ENCODE measurements around the gene DOK3.

DNA sequence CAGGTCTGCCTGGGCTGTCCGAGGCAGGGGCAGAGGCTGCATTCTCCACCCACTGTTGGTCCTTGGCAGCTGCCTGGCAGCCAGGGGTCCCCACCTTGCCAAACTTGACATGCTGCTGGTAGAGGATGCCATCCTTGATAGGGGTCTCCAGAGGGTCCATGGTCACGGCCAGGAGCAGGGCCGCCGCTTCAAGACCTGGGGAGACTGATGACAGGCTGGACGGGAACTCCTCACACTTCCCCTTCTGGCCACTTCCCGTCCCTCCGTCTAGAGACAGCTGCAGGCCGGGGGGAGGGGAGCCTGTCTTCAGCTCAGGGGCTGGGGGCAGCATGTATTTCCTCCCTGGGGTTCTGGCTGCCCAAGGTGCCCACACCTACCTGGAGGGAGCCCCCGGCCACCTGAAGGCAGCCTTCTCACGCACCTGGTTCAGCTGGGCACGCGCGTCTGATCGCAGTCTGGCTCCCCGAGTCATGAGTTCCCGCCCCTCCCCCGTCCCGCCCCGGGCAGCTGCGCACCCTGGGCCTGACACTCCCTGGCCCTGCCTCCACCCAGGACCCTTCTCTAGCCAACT lies at the start of gene DOK3:
- no peak for TF ChIP-seq CTCF (optimal IDR thresholded peaks at IDR 0.05 in 1 of 3, IDR thresholded peaks at IDR 0.05 in 1 of 3, conservative IDR thresholded peaks at IDR 0.05 in 1 of 3; ENCODE audit: extremely low read depth in 1 of 3, insufficient read depth in 2 of 3, low read length in 3 of 3)
- no peak for TF ChIP-seq EZH2 (IDR thresholded peaks at IDR 0.05; ENCODE audit: low read length)
